ENCODE measurements around the gene MARVELD1.

GRCh38 chr10:97718178-97718577, 4.6 kb downstream of the MARVELD1 start:
- TF ChIP-seq POLR2A (IDR thresholded peaks at IDR 0.05) (no peak), CTCF (IDR thresholded peaks at IDR 0.05) (no peak), POLR2AphosphoS5 (IDR thresholded peaks at IDR 0.05) (no peak), EP300 (IDR thresholded peaks at IDR 0.05) (no peak)

Measured in suprapubic skin (tissue), 4 donors.